Liver (tissue), 9 donors: ENCODE data around the gene MYOD1. TPM values are rescaled to one million over a fixed set of nuclear protein-coding genes. Genes with fewer than 3 reads are reported as not detected.
A peak's percentile ranks its signal among the peaks of the same experiment; 100 is the strongest.

Source experiments
- DNase-seq: peaks from one replicate; pipeline ENCODE4 v3.0.0-alpha.2; 2017; ENCODE audit warnings: low spot score
- H3K27ac ChIP-seq, 2 donors: one replicate each; pipeline ENCODE4 v1.7.0; 2013; ENCODE audit warnings: inconsistent platforms in 2 of 2, low read length in 2 of 2, control low read depth in 1 of 2, low read depth in 1 of 2, mild to moderate bottlenecking in 1 of 2
- H3K27me3 ChIP-seq, 4 donors: one replicate each; pipeline versions ENCODE4 v1.6.1 to v1.7.0; 2013; ENCODE audit warnings: low read length in 3 of 4, inconsistent platforms in 1 of 4, mild to moderate bottlenecking in 1 of 4, moderate library complexity in 1 of 4; ENCODE audit not compliant: control insufficient read depth in 4 of 4, insufficient read depth in 4 of 4
- H3K36me3 ChIP-seq, 4 donors: one replicate each; pipeline versions ENCODE4 v1.6.1 to v1.7.0; 2013; ENCODE audit warnings: low read length in 3 of 4, mild to moderate bottlenecking in 3 of 4, low read depth in 1 of 4, moderate library complexity in 1 of 4; ENCODE audit not compliant: control insufficient read depth in 4 of 4, insufficient read depth in 3 of 4
- H3K4me1 ChIP-seq, 4 donors: one replicate each; pipeline versions ENCODE4 v1.6.1 to v1.7.0; 2013; ENCODE audit warnings: low read length in 3 of 4, mild to moderate bottlenecking in 3 of 4, moderate library complexity in 1 of 4; ENCODE audit not compliant: control insufficient read depth in 4 of 4, insufficient read depth in 4 of 4
- H3K4me3 ChIP-seq, 3 donors: one replicate each; pipeline versions ENCODE4 v1.6.1 to v1.7.0; 2013; ENCODE audit warnings: low read length in 3 of 3, control low read depth in 1 of 3, low read depth in 1 of 3, mild to moderate bottlenecking in 1 of 3
- H3K9ac ChIP-seq, 2 donors: one replicate each; pipeline ENCODE4 v1.7.0; 2013; ENCODE audit warnings: low read length in 2 of 2, mild to moderate bottlenecking in 2 of 2, moderate library complexity in 2 of 2, control low read depth in 1 of 2, low read depth in 1 of 2
- H3K9me3 ChIP-seq, 4 donors: one replicate each; pipeline versions ENCODE4 v1.6.1 to v1.7.0; 2013; ENCODE audit warnings: low read length in 3 of 4; ENCODE audit not compliant: control insufficient read depth in 4 of 4
- EGR1 ChIP-seq, 2 donors: IDR thresholded peaks; 2 replicates each; pipeline ENCODE4 v1.6.1; 2016 to 2018; ENCODE audit warnings: antibody characterized with exemption in 2 of 2, low read depth in 2 of 2
- FOXA1 ChIP-seq: IDR thresholded peaks from 2 replicates; pipeline ENCODE4 v1.6.1; 2016; ENCODE audit warnings: antibody characterized with exemption
- FOXA2 ChIP-seq: IDR thresholded peaks from 2 replicates; pipeline ENCODE4 v1.6.1; 2016; ENCODE audit warnings: antibody characterized with exemption
- GABPA ChIP-seq, 2 donors: IDR thresholded peaks in 1 of 2; conservative IDR thresholded peaks in 1 of 2; 2 replicates each; pipeline ENCODE4 v1.6.1; 2016; ENCODE audit warnings: antibody characterized with exemption in 2 of 2, mild to moderate bottlenecking in 1 of 2, moderate library complexity in 1 of 2
- HNF4A ChIP-seq, 2 donors: conservative IDR thresholded peaks; 2 replicates each; pipeline ENCODE4 v1.6.1; 2016; ENCODE audit warnings: antibody characterized with exemption in 2 of 2, mild to moderate bottlenecking in 2 of 2
- HNF4G ChIP-seq: IDR thresholded peaks from 2 replicates; pipeline ENCODE4 v1.6.1; 2016; ENCODE audit warnings: antibody characterized with exemption
- JUND ChIP-seq, 2 donors: IDR thresholded peaks; 2 replicates each; pipeline ENCODE4 v1.6.1; 2016; ENCODE audit warnings: antibody characterized with exemption in 2 of 2
- NR2F2 ChIP-seq: IDR thresholded peaks from 2 replicates; pipeline ENCODE4 v1.6.1; 2016; ENCODE audit warnings: antibody characterized with exemption
- RAD21 ChIP-seq, 2 donors: IDR thresholded peaks; 2 replicates each; pipeline ENCODE4 v1.6.1; 2016; ENCODE audit warnings: antibody characterized with exemption in 2 of 2, mild to moderate bottlenecking in 2 of 2
- RXRA ChIP-seq, 2 donors: IDR thresholded peaks; 2 replicates each; pipeline ENCODE4 v1.6.1; 2017 to 2018; ENCODE audit warnings: antibody characterized with exemption in 2 of 2, mild to moderate bottlenecking in 1 of 2
- TAF1 ChIP-seq: conservative IDR thresholded peaks from 2 replicates; pipeline ENCODE4 v1.6.1; 2016; ENCODE audit warnings: antibody characterized with exemption, mild to moderate bottlenecking
- YY1 ChIP-seq: IDR thresholded peaks from 2 replicates; pipeline ENCODE4 v1.6.1; 2016; ENCODE audit warnings: antibody characterized with exemption, mild to moderate bottlenecking
- WGBS: extraction: QIAGEN DNeasy Blood & Tissue Kit; methylation state at CpG from one replicate; pipeline ENCODE4 v1.1.7; 2013; 5-methylcytosine and 5-hydroxymethylcytosine counted together
- polyA plus RNA-seq, 2 donors: library from polyadenylated mRNA; stranded (reverse) in 1 of 2; unstranded in 1 of 2; fragments of 200-250 nt in 1 of 2; fragments of >200 nt in 1 of 2; fragmentation: Nextera tagmentation in 1 of 2; extraction: Ambion mirVana in 1 of 2; gene quantifications; one replicate each; pipeline versions ENCODE4 v1.2.1 to v1.2.3, GENCODE V29; 2013 to 2015
- total RNA-seq, 2 donors: library from RNA; depleted of rRNA; stranded (reverse); fragments of >200 nt; gene quantifications; one replicate each; pipeline ENCODE4 v1.2.3, GENCODE V29; 2014
- TF ChIP-seq, protein P1 (sequence below): IDR thresholded peaks from 2 replicates; pipeline ENCODE4 v1.6.1; 2016; ENCODE audit warnings: antibody characterized with exemption
- TF ChIP-seq, protein P2 (sequence below): IDR thresholded peaks from 2 replicates; pipeline ENCODE4 v1.6.1; 2016; ENCODE audit warnings: antibody characterized with exemption
- TF ChIP-seq, protein P3 (sequence below): fragments of 150-350 bp; IDR thresholded peaks from 2 replicates; pipeline ENCODE4 v1.5.1; 2017; ENCODE audit warnings: improper control_type of control experiment, low read depth, low read length; ENCODE audit not compliant: missing input control
- TF ChIP-seq, protein P4 (sequence below): IDR thresholded peaks from 2 replicates; pipeline ENCODE4 v1.6.1; 2016; ENCODE audit warnings: antibody characterized with exemption, mild to moderate bottlenecking
- TF ChIP-seq, protein P5 (sequence below): IDR thresholded peaks from 2 replicates; pipeline ENCODE4 v1.6.1; 2016; ENCODE audit warnings: antibody characterized with exemption
- donor health status: healthy.
- donor health status: healthy.
- donor health status: healthy.
- donor health status: healthy.
- donor health status: healthy.

The MYOD1 gene
- total and polyA plus RNA-seq, 4 donors: not detected

DNA sequence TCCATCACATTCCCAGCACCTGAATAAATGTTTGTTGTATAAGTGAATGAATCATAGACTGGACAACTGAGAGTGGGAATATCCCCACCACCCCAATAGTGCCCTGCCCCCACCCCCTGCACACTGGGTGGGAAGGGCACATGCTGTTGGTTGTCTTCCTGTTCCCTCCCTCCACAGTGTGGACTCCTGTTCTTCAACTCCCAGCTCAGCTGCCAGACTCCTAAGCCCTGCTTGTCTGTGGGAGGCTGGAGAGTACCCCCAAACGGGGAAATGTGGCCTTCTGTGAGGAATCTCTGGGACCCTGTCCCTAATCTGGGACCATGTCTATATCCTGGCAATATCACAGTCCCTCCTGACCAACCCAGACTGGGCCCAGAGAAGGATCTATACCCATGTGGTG is 5.5 kb upstream of the MYOD1 start:
- H3K27me3 ChIP-seq: peaks cover 0 to 18% (median 2%) of the 10 kb centered on the region in 4 donors
- H3K27ac ChIP-seq: no peak overlapping the region
- H3K9me3 ChIP-seq: no peaks in the 10 kb centered on the region
- no peak overlapping the region for H3K9ac ChIP-seq
- TF ChIP-seq HNF4A (conservative IDR thresholded peaks at IDR 0.05) (no peak), TAF1 (no peak), FOXA1 (no peak), NR2F2 (no peak)
- 0% methylated on average over 1 of the region's 1 CpG for WGBS
- H3K4me1 ChIP-seq: peaks cover 0 to 4% (median 0%) of the 10 kb centered on the region in 4 donors
- DNase-seq: no peak
- no peak overlapping the region for H3K4me3 ChIP-seq
- no peaks in the 10 kb centered on the region for H3K36me3 ChIP-seq

DNA sequence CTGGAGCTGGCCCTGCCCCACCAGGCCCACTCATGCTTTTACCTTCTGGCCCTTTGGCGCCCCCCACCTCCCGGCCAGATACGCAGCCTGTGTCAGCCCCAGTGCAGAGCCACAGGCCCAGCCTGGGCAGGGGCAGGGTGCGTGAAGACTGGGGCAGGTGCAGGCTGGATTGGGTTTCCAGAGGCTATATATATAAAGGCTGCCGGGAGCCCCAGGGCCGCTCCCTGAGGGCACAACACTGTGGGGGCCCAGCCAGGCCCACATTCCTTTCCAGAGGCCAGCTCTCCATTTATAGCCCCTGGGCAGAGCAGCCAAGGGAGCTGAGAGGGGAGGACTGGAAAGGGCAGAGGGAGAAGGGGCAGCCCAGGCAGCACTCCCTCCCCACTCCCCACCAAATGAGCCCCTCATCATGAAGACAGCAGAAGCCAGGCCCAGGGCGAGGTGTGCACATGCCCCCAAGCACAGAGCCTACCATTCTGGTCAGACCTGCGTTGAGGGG is 5.0 kb upstream of the MYOD1 start:
- H3K27ac ChIP-seq: no peak overlapping the region
- TF ChIP-seq HNF4G (no peak), RXRA (IDR thresholded peaks at IDR 0.05) (no peak), YY1 (no peak), HNF4A (conservative IDR thresholded peaks at IDR 0.05) (no peak), FOXA1 (no peak), FOXA2 (no peak), GABPA (IDR thresholded peaks at IDR 0.05 in 1 of 2, conservative IDR thresholded peaks at IDR 0.05 in 1 of 2) (no peak), TAF1 (no peak), EGR1 (IDR thresholded peaks at IDR 0.05; ENCODE audit: low read depth in 2 of 2) (no peak)
- TF ChIP-seq, protein P1, sequence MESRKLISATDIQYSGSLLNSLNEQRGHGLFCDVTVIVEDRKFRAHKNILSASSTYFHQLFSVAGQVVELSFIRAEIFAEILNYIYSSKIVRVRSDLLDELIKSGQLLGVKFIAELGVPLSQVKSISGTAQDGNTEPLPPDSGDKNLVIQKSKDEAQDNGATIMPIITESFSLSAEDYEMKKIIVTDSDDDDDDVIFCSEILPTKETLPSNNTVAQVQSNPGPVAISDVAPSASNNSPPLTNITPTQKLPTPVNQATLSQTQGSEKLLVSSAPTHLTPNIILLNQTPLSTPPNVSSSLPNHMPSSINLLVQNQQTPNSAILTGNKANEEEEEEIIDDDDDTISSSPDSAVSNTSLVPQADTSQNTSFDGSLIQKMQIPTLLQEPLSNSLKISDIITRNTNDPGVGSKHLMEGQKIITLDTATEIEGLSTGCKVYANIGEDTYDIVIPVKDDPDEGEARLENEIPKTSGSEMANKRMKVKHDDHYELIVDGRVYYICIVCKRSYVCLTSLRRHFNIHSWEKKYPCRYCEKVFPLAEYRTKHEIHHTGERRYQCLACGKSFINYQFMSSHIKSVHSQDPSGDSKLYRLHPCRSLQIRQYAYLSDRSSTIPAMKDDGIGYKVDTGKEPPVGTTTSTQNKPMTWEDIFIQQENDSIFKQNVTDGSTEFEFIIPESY: no peak
- TF ChIP-seq, protein P2, sequence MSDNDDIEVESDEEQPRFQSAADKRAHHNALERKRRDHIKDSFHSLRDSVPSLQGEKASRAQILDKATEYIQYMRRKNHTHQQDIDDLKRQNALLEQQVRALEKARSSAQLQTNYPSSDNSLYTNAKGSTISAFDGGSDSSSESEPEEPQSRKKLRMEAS: no peak
- TF ChIP-seq, protein P3, sequence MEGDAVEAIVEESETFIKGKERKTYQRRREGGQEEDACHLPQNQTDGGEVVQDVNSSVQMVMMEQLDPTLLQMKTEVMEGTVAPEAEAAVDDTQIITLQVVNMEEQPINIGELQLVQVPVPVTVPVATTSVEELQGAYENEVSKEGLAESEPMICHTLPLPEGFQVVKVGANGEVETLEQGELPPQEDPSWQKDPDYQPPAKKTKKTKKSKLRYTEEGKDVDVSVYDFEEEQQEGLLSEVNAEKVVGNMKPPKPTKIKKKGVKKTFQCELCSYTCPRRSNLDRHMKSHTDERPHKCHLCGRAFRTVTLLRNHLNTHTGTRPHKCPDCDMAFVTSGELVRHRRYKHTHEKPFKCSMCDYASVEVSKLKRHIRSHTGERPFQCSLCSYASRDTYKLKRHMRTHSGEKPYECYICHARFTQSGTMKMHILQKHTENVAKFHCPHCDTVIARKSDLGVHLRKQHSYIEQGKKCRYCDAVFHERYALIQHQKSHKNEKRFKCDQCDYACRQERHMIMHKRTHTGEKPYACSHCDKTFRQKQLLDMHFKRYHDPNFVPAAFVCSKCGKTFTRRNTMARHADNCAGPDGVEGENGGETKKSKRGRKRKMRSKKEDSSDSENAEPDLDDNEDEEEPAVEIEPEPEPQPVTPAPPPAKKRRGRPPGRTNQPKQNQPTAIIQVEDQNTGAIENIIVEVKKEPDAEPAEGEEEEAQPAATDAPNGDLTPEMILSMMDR: no peak
- H3K4me3 ChIP-seq: no peak overlapping the region
- H3K36me3 ChIP-seq: no peaks in the 10 kb centered on the region
- H3K4me1 ChIP-seq: peaks cover 0 to 7% (median 2%) of the 10 kb centered on the region in 4 donors
- H3K27me3 ChIP-seq: peaks cover 0 to 18% (median 2%) of the 10 kb centered on the region in 4 donors
- H3K9ac ChIP-seq: no peak overlapping the region
- H3K9me3 ChIP-seq: no peaks in the 10 kb centered on the region
- DNase-seq: no peak
- 67% methylated on average over 8 of the region's 8 CpGs for WGBS

DNA sequence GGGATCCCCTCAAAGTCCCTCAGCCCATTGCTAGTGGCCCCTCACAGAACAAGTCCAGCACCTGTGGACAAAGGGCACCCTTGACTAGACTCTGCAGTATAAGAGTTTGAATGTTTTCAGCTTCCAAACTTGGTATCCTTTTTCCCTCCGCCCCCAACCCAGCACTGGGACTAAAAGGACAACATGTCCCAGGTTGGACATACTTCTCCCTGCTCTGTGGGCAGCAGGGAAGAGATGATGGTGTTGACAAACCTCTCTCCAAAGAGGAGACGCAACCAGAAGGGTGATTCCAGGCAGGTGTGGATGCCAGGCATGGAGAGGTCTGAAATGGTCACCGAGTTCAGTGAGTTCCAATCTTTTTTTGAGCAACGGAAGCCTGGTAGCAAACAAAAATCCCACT is 4.5 kb upstream of the MYOD1 start:
- Histone ChIP-seq H3K27me3 (peaks cover 0 to 20% (median 2%) of the 10 kb centered on the region in 4 donors), H3K4me3 (no peak overlapping the region), H3K9me3 (no peaks in the 10 kb centered on the region), H3K36me3 (peaks cover 0 to 2% (median 0%) of the 10 kb centered on the region in 4 donors), H3K4me1 (peaks cover 0 to 11% (median 5%) of the 10 kb centered on the region in 4 donors), H3K27ac (no peak overlapping the region), H3K9ac (no peak overlapping the region)
- WGBS: 77% methylated on average over 4 of the region's 4 CpGs
- DNase-seq: peak; percentile 16
- TF ChIP-seq, protein P4, sequence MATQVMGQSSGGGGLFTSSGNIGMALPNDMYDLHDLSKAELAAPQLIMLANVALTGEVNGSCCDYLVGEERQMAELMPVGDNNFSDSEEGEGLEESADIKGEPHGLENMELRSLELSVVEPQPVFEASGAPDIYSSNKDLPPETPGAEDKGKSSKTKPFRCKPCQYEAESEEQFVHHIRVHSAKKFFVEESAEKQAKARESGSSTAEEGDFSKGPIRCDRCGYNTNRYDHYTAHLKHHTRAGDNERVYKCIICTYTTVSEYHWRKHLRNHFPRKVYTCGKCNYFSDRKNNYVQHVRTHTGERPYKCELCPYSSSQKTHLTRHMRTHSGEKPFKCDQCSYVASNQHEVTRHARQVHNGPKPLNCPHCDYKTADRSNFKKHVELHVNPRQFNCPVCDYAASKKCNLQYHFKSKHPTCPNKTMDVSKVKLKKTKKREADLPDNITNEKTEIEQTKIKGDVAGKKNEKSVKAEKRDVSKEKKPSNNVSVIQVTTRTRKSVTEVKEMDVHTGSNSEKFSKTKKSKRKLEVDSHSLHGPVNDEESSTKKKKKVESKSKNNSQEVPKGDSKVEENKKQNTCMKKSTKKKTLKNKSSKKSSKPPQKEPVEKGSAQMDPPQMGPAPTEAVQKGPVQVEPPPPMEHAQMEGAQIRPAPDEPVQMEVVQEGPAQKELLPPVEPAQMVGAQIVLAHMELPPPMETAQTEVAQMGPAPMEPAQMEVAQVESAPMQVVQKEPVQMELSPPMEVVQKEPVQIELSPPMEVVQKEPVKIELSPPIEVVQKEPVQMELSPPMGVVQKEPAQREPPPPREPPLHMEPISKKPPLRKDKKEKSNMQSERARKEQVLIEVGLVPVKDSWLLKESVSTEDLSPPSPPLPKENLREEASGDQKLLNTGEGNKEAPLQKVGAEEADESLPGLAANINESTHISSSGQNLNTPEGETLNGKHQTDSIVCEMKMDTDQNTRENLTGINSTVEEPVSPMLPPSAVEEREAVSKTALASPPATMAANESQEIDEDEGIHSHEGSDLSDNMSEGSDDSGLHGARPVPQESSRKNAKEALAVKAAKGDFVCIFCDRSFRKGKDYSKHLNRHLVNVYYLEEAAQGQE: no peak
- TF ChIP-seq GABPA (IDR thresholded peaks at IDR 0.05 in 1 of 2, conservative IDR thresholded peaks at IDR 0.05 in 1 of 2): no peak
- TF ChIP-seq FOXA2: no peak
- TF ChIP-seq EGR1 (IDR thresholded peaks at IDR 0.05; ENCODE audit: low read depth in 2 of 2): no peak
- no peak for TF ChIP-seq NR2F2
- no peak for TF ChIP-seq JUND (IDR thresholded peaks at IDR 0.05)
- TF ChIP-seq, protein P3: no peak
- TF ChIP-seq RAD21 (IDR thresholded peaks at IDR 0.05): no peak
- no peak for TF ChIP-seq HNF4G
- TF ChIP-seq TAF1: no peak
- TF ChIP-seq HNF4A (conservative IDR thresholded peaks at IDR 0.05): no peak
- TF ChIP-seq, protein P5, sequence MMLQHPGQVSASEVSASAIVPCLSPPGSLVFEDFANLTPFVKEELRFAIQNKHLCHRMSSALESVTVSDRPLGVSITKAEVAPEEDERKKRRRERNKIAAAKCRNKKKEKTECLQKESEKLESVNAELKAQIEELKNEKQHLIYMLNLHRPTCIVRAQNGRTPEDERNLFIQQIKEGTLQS: no peak
- TF ChIP-seq RXRA (IDR thresholded peaks at IDR 0.05): no peak
- no peak for TF ChIP-seq YY1
